ENCODE data around the gene EMP1. TPM values are rescaled to one million over a fixed set of nuclear protein-coding genes. Genes with fewer than 3 reads are reported as not detected.

EMP1 gene
- total and polyA plus RNA-seq, 2 donors (not counting 3 experiments of a cell fraction or from before 2014, with no cell fraction given), result 265 to 528 TPM

- Histone ChIP-seq H3K9me1 (replicated peaks; ENCODE audit: control insufficient read depth, extremely low read depth, insufficient read depth, low read length) (no peaks in the 10 kb centered on the region), H3K4me1 (ENCODE audit: control insufficient read depth, extremely low read depth, insufficient read depth, low read length) (peaks cover 12% of the 10 kb centered on the region), H3K27me3 (ENCODE audit: control insufficient read depth in 2 of 2, insufficient read depth in 2 of 2, low read length in 2 of 2) (no peaks in the 10 kb centered on the region), H3K79me2 (ENCODE audit: control insufficient read depth, insufficient read depth, low read length) (no peaks in the 10 kb centered on the region), H3K27ac (ENCODE audit: insufficient read depth, low read depth, low read length) (no peak overlapping the region), H2AFZ (ENCODE audit: low read depth, low read length) (no peak overlapping the region), H3K9ac (replicated peaks; ENCODE audit: extremely low read depth, insufficient read depth, low read length) (no peak overlapping the region), H3K4me3 (replicated peaks in 1 of 3; ENCODE audit: insufficient read depth in 1 of 3, low read depth in 1 of 3, low read length in 3 of 3) (no peak overlapping the region), H3K9me3 (replicated peaks; ENCODE audit: control insufficient read depth, insufficient read depth, low read length) (no peaks in the 10 kb centered on the region), H4K20me1 (replicated peaks; ENCODE audit: control insufficient read depth, extremely low read depth, insufficient read depth, low read length) (no peaks in the 10 kb centered on the region), H3K4me2 (ENCODE audit: insufficient read depth, low read length) (no peak overlapping the region), H3K36me3 (ENCODE audit: control insufficient read depth in 2 of 2, extremely low read depth in 1 of 2, insufficient read depth in 2 of 2, low read length in 2 of 2) (no peaks in the 10 kb centered on the region)
- TF ChIP-seq EZH2 (IDR thresholded peaks at IDR 0.05; ENCODE audit: borderline replicate concordance, low read depth, low read length, severe bottlenecking) (no peak), GATA2 (IDR thresholded peaks at IDR 0.05; ENCODE audit: insufficient read depth, insufficient read length, low read depth, low read length) (no peak)
- DNase-seq (ENCODE audit: low read depth, low spot score), result no peak
- no TSS peak for BruUV-seq (replicated peaks)
- intact Hi-C loops (cut with micrococcal nuclease), result no loop called here
- FAIRE-seq, result no peak
- ChIA-PET CTCF (interaction anchor here (1.1 kb wide), 1 partner anchor 11 kb away, joined by 3 read pairs; no protein-coding TSS in a partner anchor), POLR2A (no interaction called here)
- dilution Hi-C loops (cut with MboI; ENCODE audit: extremely low pct_ligation_motif_present, low sequenced_read_pairs), result no loop called here
Measured at GRCh38 chr12:13176256-13176655, 20.3 kb upstream of the EMP1 start.

- Histone ChIP-seq H3K79me2 (ENCODE audit: control insufficient read depth, insufficient read depth, low read length) (no peaks in the 10 kb centered on the region), H3K36me3 (ENCODE audit: control insufficient read depth in 2 of 2, extremely low read depth in 1 of 2, insufficient read depth in 2 of 2, low read length in 2 of 2) (no peaks in the 10 kb centered on the region), H3K27ac (ENCODE audit: insufficient read depth, low read depth, low read length) (no peak overlapping the region), H2AFZ (ENCODE audit: low read depth, low read length) (no peak overlapping the region), H4K20me1 (replicated peaks; ENCODE audit: control insufficient read depth, extremely low read depth, insufficient read depth, low read length) (no peaks in the 10 kb centered on the region), H3K4me2 (ENCODE audit: insufficient read depth, low read length) (no peak overlapping the region), H3K4me3 (replicated peaks in 1 of 3; ENCODE audit: insufficient read depth in 1 of 3, low read depth in 1 of 3, low read length in 3 of 3) (no peak overlapping the region), H3K9me3 (replicated peaks; ENCODE audit: control insufficient read depth, insufficient read depth, low read length) (no peaks in the 10 kb centered on the region), H3K27me3 (ENCODE audit: control insufficient read depth in 2 of 2, insufficient read depth in 2 of 2, low read length in 2 of 2) (no peaks in the 10 kb centered on the region), H3K4me1 (ENCODE audit: control insufficient read depth, extremely low read depth, insufficient read depth, low read length) (peaks cover 12% of the 10 kb centered on the region), H3K9me1 (replicated peaks; ENCODE audit: control insufficient read depth, extremely low read depth, insufficient read depth, low read length) (no peaks in the 10 kb centered on the region), H3K9ac (replicated peaks; ENCODE audit: extremely low read depth, insufficient read depth, low read length) (no peak overlapping the region)
- CTCF ChIA-PET, result interaction anchor here (2.1 kb wide), 1 partner anchor 19 kb away, joined by 7 read pairs; the partner anchor contains the start of gene EMP1
- POLR2A ChIA-PET, result no interaction called here
- no peak for DNase-seq (ENCODE audit: low read depth, low spot score)
- FAIRE-seq, result no peak
- intact Hi-C loops (cut with micrococcal nuclease) (no loop called here), dilution Hi-C loops (cut with MboI; ENCODE audit: extremely low pct_ligation_motif_present, low sequenced_read_pairs) (no loop called here)
- TF ChIP-seq CTCF (IDR thresholded peaks at IDR 0.05; ENCODE audit: extremely low read depth in 1 of 2, insufficient read depth in 1 of 2, low read depth in 1 of 2, low read length in 2 of 2) (no peak), JUN (IDR thresholded peaks at IDR 0.05; ENCODE audit: borderline replicate concordance, insufficient read depth, insufficient read length, low read depth) (no peak), POLR2AphosphoS5 (IDR thresholded peaks at IDR 0.05; ENCODE audit: insufficient read depth, low read depth, low read length) (no peak), FOS (IDR thresholded peaks at IDR 0.05; ENCODE audit: borderline replicate concordance, insufficient read depth, low read length) (no peak), MYC (IDR thresholded peaks at IDR 0.05; ENCODE audit: low read depth, low read length) (no peak), POLR2A (IDR thresholded peaks at IDR 0.05; ENCODE audit: low read depth, low read length) (no peak), GATA2 (IDR thresholded peaks at IDR 0.05; ENCODE audit: insufficient read depth, insufficient read length, low read depth, low read length) (no peak), EZH2 (IDR thresholded peaks at IDR 0.05; ENCODE audit: borderline replicate concordance, low read depth, low read length, severe bottlenecking) (no peak)
- TF ChIP-seq, protein P1, sequence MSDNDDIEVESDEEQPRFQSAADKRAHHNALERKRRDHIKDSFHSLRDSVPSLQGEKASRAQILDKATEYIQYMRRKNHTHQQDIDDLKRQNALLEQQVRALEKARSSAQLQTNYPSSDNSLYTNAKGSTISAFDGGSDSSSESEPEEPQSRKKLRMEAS (IDR thresholded peaks at IDR 0.05; ENCODE audit: insufficient read depth, insufficient read length), result no peak
- no TSS peak for BruUV-seq (replicated peaks)
Measured at GRCh38 chr12:13177373-13177772, 19.2 kb upstream of the EMP1 start.

Data from endothelial cell of umbilical vein (primary cell).